K562 (cell line): Measurements from ENCODE around the gene NUDCD3. TPM values are rescaled to one million over a fixed set of nuclear protein-coding genes. Genes with fewer than 3 reads are reported as not detected.

Experiments
- ATAC-seq: fragments of 200-7000 bp; cut with Tn5 transposase; 3 replicates; pipeline ENCODE4 v1.9.1; 2020; ENCODE audit warnings: moderate library complexity
- BruUV-seq: library from RNA; stranded (reverse); fragments of 400-500 nt; replicated peaks from 2 replicates; lab custom pipeline; 2021; lab: Mats Ljungman, UMichigan
- CTCF ChIA-PET: fragments of 300-600 bp; formaldehyde crosslinking; extraction: SDS; loops from one replicate; lab custom pipeline; 2021; ENCODE audit warnings: low intra/inter-chr PET ratio; lab: Yijun Ruan, JAX
- POLR2A ChIA-PET: fragments of 300-600, 350-650 bp; sonication (Branson Sonifier 250); formaldehyde crosslinking; extraction: SDS; loops from one replicate; lab custom pipeline; 2021; ENCODE audit warnings: antibody characterized with exemption, inconsistent platforms; lab: Yijun Ruan, JAX
- DNase-seq, 4 experiments: peaks; one replicate each; pipeline versions ENCODE4 v3.0.0 to v3.0.0-alpha.2; 2011 to 2018; ENCODE audit warnings: low spot score in 3 of 4, mixed read lengths in 3 of 4; ENCODE audit errors: extremely low read depth in 1 of 4
- FAIRE-seq: peaks from 2 replicates; lab custom pipeline; 2011; peaks lifted over from hg19 to GRCh38; lab: Jason Lieb, UNC
- H2AFZ ChIP-seq: 2 replicates; pipeline ENCODE4 v1.6.0; 2011; ENCODE audit warnings: low read depth, low read length, control low read depth, inconsistent platforms
- H3K27ac ChIP-seq: fragments of 200-600 bp; 3 replicates; pipeline ENCODE4 v1.8.0; 2011; ENCODE audit warnings: low read depth, mild to moderate bottlenecking, control low read depth, inconsistent platforms, low read length, moderate library complexity, mixed read lengths; ENCODE audit errors: extremely low read depth
- H3K27me3 ChIP-seq, 2 experiments: fragments of 300-600 bp in 1 of 2; 2 replicates in 1 of 2; 3 replicates in 1 of 2; pipeline versions ENCODE4 v1.6.0 to v1.8.0; 2011; ENCODE audit warnings: inconsistent platforms in 2 of 2, low read length in 2 of 2, mild to moderate bottlenecking in 1 of 2, mixed read lengths in 1 of 2, moderate library complexity in 1 of 2; ENCODE audit not compliant: control insufficient read depth in 2 of 2, insufficient read depth in 2 of 2
- H3K36me3 ChIP-seq: fragments of 300-600 bp; 3 replicates; pipeline ENCODE4 v1.8.0; 2011; ENCODE audit warnings: mild to moderate bottlenecking, low read length, inconsistent platforms; ENCODE audit not compliant: control insufficient read depth, insufficient read depth
- H3K4me1 ChIP-seq, 2 experiments: fragments of 200-600 bp in 1 of 2; replicated peaks in 1 of 2; 2 replicates in 1 of 2; 3 replicates in 1 of 2; pipeline versions ENCODE4 v1.5.1 to v1.8.0; 2011; ENCODE audit warnings: inconsistent platforms in 2 of 2, low read length in 2 of 2, mild to moderate bottlenecking in 1 of 2, mixed read lengths in 1 of 2, moderate library complexity in 1 of 2; ENCODE audit not compliant: control insufficient read depth in 2 of 2, insufficient read depth in 2 of 2
- H3K4me2 ChIP-seq: 2 replicates; pipeline ENCODE4 v1.6.1; 2011; ENCODE audit warnings: low read length, control low read depth, inconsistent platforms, mixed read lengths; ENCODE audit not compliant: insufficient read depth
- H3K4me3 ChIP-seq: fragments of 200-600 bp; sonication (generic), shearing (Covaris generic); 2 replicates; pipeline ENCODE4 v1.5.1; 2016; ENCODE audit warnings: control low read depth, inconsistent platforms
- H3K79me2 ChIP-seq: fragments of 200-600 bp; 3 replicates; pipeline ENCODE4 v1.8.0; 2011; ENCODE audit warnings: low read length, inconsistent platforms; ENCODE audit not compliant: control insufficient read depth, insufficient read depth
- H3K9ac ChIP-seq, 2 experiments: 2 replicates each; pipeline versions ENCODE4 v1.6.0 to v1.6.1; 2011; ENCODE audit warnings: low read depth in 2 of 2, low read length in 2 of 2, control low read depth in 1 of 2, inconsistent platforms in 1 of 2, mild to moderate bottlenecking in 1 of 2, mixed read lengths in 1 of 2; ENCODE audit not compliant: insufficient read depth in 1 of 2
- H3K9me1 ChIP-seq: one replicate; pipeline ENCODE4 v1.6.0; 2011; ENCODE audit warnings: inconsistent platforms, mild to moderate bottlenecking, low read length, moderate library complexity; ENCODE audit not compliant: control insufficient read depth, insufficient read depth
- H3K9me3 ChIP-seq: replicated peaks from 2 replicates; pipeline ENCODE4 v1.5.1; 2011; ENCODE audit warnings: low read depth, low read length, inconsistent platforms; ENCODE audit not compliant: control insufficient read depth, insufficient read depth
- H4K20me1 ChIP-seq: replicated peaks from 2 replicates; pipeline ENCODE4 v1.6.1; 2011; ENCODE audit warnings: low read length, inconsistent platforms, mixed read lengths; ENCODE audit not compliant: control insufficient read depth, insufficient read depth
- CBFA2T3 ChIP-seq: fragments of 450-650 bp; IDR thresholded peaks from 2 replicates; pipeline ENCODE4 v1.6.1; 2017
- FIP1L1 ChIP-seq: fragments of 200-400 bp; formaldehyde crosslinking; IDR thresholded peaks from 2 replicates; pipeline ENCODE4 v1.6.1; 2018; ENCODE audit warnings: mild to moderate bottlenecking, low read depth, low read length; ENCODE audit not compliant: poor library complexity, severe bottlenecking
- HCFC1 ChIP-seq: IDR thresholded peaks from 2 replicates; pipeline ENCODE4 v1.6.1; 2012; ENCODE audit warnings: low read depth, low read length, improper control_type of control experiment
- JUND ChIP-seq, 2 experiments: IDR thresholded peaks; 2 replicates in 1 of 2; 3 replicates in 1 of 2; pipeline ENCODE4 v1.6.1; 2011; ENCODE audit warnings: borderline replicate concordance in 2 of 2, low read depth in 2 of 2, low read length in 2 of 2, improper control_type of control experiment in 1 of 2, missing biosample characterization in 1 of 2, missing genetic modification characterization in 1 of 2, missing genetic modification reagents in 1 of 2
- MCM3 ChIP-seq: fragments of 450-650 bp; IDR thresholded peaks from 2 replicates; pipeline ENCODE4 v1.6.1; 2016
- MIER1 ChIP-seq: fragments of 450-650 bp; IDR thresholded peaks from 2 replicates; pipeline ENCODE4 v1.6.1; 2016; ENCODE audit warnings: antibody characterized with exemption, mild to moderate bottlenecking, low read depth
- NR1H2 ChIP-seq: sonication (generic); formaldehyde crosslinking; IDR thresholded peaks from 2 replicates; pipeline ENCODE4 v1.4.0; 2020; ENCODE audit warnings: mild to moderate bottlenecking, missing genetic modification reagents
- PHB2 ChIP-seq: fragments of 450-650 bp; IDR thresholded peaks from 2 replicates; pipeline ENCODE4 v1.6.1; 2017; ENCODE audit warnings: low read depth
- POLR2H ChIP-seq: IDR thresholded peaks from 2 replicates; pipeline ENCODE4 v1.6.1; 2016; ENCODE audit warnings: missing genetic modification characterization, low read depth, mild to moderate bottlenecking, control low read depth, missing compliant biosample characterization, moderate library complexity
- RFX5 ChIP-seq: IDR thresholded peaks from 2 replicates; pipeline ENCODE4 v1.6.1; 2011; ENCODE audit warnings: low read depth, mild to moderate bottlenecking, improper control_type of control experiment, low read length
- RFX7 ChIP-seq: fragments of 250-450 bp; sonication (Bioruptor Pico); IDR thresholded peaks from 2 replicates; pipeline ENCODE4 v1.5.1; 2021; ENCODE audit warnings: mild to moderate bottlenecking
- STAT5A ChIP-seq: IDR thresholded peaks from 2 replicates; pipeline ENCODE4 v1.6.1; 2012; ENCODE audit warnings: low read length, inconsistent platforms, borderline replicate concordance
- U2AF2 ChIP-seq: fragments of 200-400 bp; formaldehyde crosslinking; optimal IDR thresholded peaks from 2 replicates; pipeline ENCODE3; 2017; ENCODE audit warnings: low read depth, mild to moderate bottlenecking, low read length
- ZNF354B ChIP-seq: fragments of 250-450 bp; sonication (Bioruptor Pico); IDR thresholded peaks from 2 replicates; pipeline ENCODE4 v1.4.0; 2020
- in situ Hi-C: fragments of 300-500 bp; cut with MboI; formaldehyde crosslinking; loops from 4 replicates; pipeline ENCODE4 v1.15.0; 2018; ENCODE audit warnings: inconsistent platforms, mixed read lengths
- intact Hi-C: fragments of 100-400 bp; cut with micrococcal nuclease; formaldehyde crosslinking; loops from 2 replicates; pipeline ENCODE4 v1.14.2; 2022
- polyA plus RNA-seq, 8 experiments: library from polyadenylated mRNA; depleted of rRNA in 4 of 8; stranded (reverse) in 5 of 8; unstranded in 3 of 8; fragments of >200 nt; fragmentation: Nextera tagmentation in 2 of 8; fragmentation: Illumina TruSeq in 1 of 8; extraction: Ambion mirVana in 2 of 8; extraction: Trizol in 1 of 8; gene quantifications; 2 replicates each; pipeline versions ENCODE4 v1.2.1 to v1.2.3, GENCODE V29; 2011 to 2014; ENCODE audit warnings: inconsistent platforms in 1 of 8, missing spikeins in 1 of 8
- total RNA-seq, 7 experiments: library from RNA; depleted of rRNA in 6 of 7; stranded (reverse); fragments of >200 nt in 6 of 7; fragmentation: Illumina TruSeq in 2 of 7; extraction: Trizol in 2 of 7; gene quantifications; 2 replicates each; pipeline versions ENCODE4 v1.2.1 to v1.2.3, GENCODE V29; 2011 to 2021; ENCODE audit warnings: low replicate concordance in 1 of 7
- TF ChIP-seq, protein P1 (sequence below): fragments of 200-800 bp; sonication (Bioruptor generic); IDR thresholded peaks from 2 replicates; pipeline ENCODE4 v1.6.1; 2017; ENCODE audit warnings: missing genetic modification characterization, missing compliant biosample characterization
- TF ChIP-seq, protein P2 (sequence below): fragments of 450-650 bp; IDR thresholded peaks from 2 replicates; pipeline ENCODE4 v1.6.1; 2017; ENCODE audit warnings: antibody characterized with exemption, mild to moderate bottlenecking
- TF ChIP-seq, protein P3 (sequence below): fragments of 250-450 bp; sonication (Bioruptor Pico); IDR thresholded peaks from 2 replicates; pipeline ENCODE4 v1.8.0; 2022; ENCODE audit warnings: inconsistent platforms, mild to moderate bottlenecking, moderate library complexity, borderline replicate concordance
- TF ChIP-seq, protein P4 (sequence below): fragments of 250-450 bp; sonication (Bioruptor Pico); IDR thresholded peaks from 2 replicates; pipeline ENCODE4 v1.8.0; 2021; ENCODE audit warnings: moderate library complexity, mild to moderate bottlenecking, inconsistent platforms

NUDCD3 gene
- total and polyA plus RNA-seq, 9 of the 15 experiments (the other 6 are each of a cell fraction or from before 2014, with no cell fraction given), result 24.8 to 64.2 (median 42.6) TPM

DNA sequence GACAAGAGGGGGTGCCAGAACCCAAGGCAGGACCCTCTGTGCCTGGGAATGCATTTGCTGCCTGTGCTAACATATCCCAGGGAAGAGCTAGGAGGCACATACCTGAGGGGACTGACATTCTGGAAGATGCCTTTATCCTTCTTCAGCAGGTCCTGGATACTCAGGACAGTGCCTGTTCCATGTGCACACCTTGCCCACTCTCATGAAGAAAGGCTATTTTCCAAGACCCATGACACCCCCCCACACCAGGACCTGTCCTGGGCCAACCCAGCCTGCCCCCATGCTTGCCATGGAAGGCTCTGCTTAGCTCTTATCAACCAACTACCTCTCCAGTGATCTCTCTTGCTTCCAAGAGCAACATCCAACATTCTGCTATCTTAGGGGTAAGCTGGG lies 97.8 kb downstream of the NUDCD3 start:
- Histone ChIP-seq H3K36me3 (peaks cover 61% of the 10 kb centered on the region; the same call in 2 of the 3 replicates), H3K27ac (no peak overlapping the region), H3K4me3 (no peak overlapping the region), H3K9me1 (no peaks in the 10 kb centered on the region), H4K20me1 (no peaks in the 10 kb centered on the region; the same call in none of the 2 replicates), H3K9me3 (no peaks in the 10 kb centered on the region), H2AFZ (no peak overlapping the region), H3K4me1 (no peaks in the 10 kb centered on the region), H3K79me2 (no peaks in the 10 kb centered on the region), H3K27me3 (no peaks in the 10 kb centered on the region), H3K4me2 (no peak overlapping the region), H3K9ac (no peak overlapping the region)
- ATAC-seq, result no peak
- in situ Hi-C loops (no loop called here), intact Hi-C loops (no loop called here)
- ChIA-PET POLR2A (interaction anchor here (0.8 kb wide), 1 partner anchor 9 kb away, joined by 8 read pairs; no protein-coding TSS in a partner anchor), CTCF (no interaction called here)
- no peak for FAIRE-seq
- BruUV-seq, result no TSS peak
- TF ChIP-seq NR1H2 (CRISPR knock-in tag) (no peak), FIP1L1 (no peak), STAT5A (no peak), MCM3 (no peak), HCFC1 (no peak), ZNF354B (CRISPR knock-in tag) (no peak), PHB2 (no peak), CBFA2T3 (no peak), U2AF2 (no peak), MIER1 (no peak), RFX7 (CRISPR knock-in tag) (no peak), JUND (IDR thresholded peaks at IDR 0.05; ENCODE audit: borderline replicate concordance, low read depth, low read length) (no peak), JUND (tag; IDR thresholded peaks at IDR 0.05; ENCODE audit: borderline replicate concordance, low read depth, low read length) (no peak), RFX5 (no peak), POLR2H (tag) (no peak)
- TF ChIP-seq, protein P1, sequence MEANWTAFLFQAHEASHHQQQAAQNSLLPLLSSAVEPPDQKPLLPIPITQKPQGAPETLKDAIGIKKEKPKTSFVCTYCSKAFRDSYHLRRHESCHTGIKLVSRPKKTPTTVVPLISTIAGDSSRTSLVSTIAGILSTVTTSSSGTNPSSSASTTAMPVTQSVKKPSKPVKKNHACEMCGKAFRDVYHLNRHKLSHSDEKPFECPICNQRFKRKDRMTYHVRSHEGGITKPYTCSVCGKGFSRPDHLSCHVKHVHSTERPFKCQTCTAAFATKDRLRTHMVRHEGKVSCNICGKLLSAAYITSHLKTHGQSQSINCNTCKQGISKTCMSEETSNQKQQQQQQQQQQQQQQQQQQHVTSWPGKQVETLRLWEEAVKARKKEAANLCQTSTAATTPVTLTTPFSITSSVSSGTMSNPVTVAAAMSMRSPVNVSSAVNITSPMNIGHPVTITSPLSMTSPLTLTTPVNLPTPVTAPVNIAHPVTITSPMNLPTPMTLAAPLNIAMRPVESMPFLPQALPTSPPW (CRISPR knock-in tag), result no peak
- TF ChIP-seq, protein P2, sequence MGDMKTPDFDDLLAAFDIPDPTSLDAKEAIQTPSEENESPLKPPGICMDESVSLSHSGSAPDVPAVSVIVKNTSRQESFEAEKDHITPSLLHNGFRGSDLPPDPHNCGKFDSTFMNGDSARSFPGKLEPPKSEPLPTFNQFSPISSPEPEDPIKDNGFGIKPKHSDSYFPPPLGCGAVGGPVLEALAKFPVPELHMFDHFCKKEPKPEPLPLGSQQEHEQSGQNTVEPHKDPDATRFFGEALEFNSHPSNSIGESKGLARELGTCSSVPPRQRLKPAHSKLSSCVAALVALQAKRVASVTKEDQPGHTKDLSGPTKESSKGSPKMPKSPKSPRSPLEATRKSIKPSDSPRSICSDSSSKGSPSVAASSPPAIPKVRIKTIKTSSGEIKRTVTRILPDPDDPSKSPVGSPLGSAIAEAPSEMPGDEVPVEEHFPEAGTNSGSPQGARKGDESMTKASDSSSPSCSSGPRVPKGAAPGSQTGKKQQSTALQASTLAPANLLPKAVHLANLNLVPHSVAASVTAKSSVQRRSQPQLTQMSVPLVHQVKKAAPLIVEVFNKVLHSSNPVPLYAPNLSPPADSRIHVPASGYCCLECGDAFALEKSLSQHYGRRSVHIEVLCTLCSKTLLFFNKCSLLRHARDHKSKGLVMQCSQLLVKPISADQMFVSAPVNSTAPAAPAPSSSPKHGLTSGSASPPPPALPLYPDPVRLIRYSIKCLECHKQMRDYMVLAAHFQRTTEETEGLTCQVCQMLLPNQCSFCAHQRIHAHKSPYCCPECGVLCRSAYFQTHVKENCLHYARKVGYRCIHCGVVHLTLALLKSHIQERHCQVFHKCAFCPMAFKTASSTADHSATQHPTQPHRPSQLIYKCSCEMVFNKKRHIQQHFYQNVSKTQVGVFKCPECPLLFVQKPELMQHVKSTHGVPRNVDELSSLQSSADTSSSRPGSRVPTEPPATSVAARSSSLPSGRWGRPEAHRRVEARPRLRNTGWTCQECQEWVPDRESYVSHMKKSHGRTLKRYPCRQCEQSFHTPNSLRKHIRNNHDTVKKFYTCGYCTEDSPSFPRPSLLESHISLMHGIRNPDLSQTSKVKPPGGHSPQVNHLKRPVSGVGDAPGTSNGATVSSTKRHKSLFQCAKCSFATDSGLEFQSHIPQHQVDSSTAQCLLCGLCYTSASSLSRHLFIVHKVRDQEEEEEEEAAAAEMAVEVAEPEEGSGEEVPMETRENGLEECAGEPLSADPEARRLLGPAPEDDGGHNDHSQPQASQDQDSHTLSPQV, result no peak
- TF ChIP-seq, protein P3, sequence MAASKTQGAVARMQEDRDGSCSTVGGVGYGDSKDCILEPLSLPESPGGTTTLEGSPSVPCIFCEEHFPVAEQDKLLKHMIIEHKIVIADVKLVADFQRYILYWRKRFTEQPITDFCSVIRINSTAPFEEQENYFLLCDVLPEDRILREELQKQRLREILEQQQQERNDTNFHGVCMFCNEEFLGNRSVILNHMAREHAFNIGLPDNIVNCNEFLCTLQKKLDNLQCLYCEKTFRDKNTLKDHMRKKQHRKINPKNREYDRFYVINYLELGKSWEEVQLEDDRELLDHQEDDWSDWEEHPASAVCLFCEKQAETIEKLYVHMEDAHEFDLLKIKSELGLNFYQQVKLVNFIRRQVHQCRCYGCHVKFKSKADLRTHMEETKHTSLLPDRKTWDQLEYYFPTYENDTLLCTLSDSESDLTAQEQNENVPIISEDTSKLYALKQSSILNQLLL, result no peak
- TF ChIP-seq, protein P4, sequence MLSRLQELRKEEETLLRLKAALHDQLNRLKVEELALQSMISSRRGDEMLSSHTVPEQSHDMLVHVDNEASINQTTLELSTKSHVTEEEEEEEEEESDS (CRISPR knock-in tag), result no peak
- DNase-seq, result no peak
